Stimulated activated CD8-positive, alpha-beta memory T cell treated with anti-CD3 and anti-CD28 coated beads, Interleukin-4, amount 100 ng/mL, for 1 hour (primary cell): ENCODE measurements around the gene FSTL4.

Source experiments
- DNase-seq, 2 donors: peaks; one replicate each; pipeline ENCODE4 v3.0.0-alpha.2; 2020; ENCODE audit warnings: low read depth in 2 of 2, low spot score in 1 of 2

The FSTL4 gene

DNA sequence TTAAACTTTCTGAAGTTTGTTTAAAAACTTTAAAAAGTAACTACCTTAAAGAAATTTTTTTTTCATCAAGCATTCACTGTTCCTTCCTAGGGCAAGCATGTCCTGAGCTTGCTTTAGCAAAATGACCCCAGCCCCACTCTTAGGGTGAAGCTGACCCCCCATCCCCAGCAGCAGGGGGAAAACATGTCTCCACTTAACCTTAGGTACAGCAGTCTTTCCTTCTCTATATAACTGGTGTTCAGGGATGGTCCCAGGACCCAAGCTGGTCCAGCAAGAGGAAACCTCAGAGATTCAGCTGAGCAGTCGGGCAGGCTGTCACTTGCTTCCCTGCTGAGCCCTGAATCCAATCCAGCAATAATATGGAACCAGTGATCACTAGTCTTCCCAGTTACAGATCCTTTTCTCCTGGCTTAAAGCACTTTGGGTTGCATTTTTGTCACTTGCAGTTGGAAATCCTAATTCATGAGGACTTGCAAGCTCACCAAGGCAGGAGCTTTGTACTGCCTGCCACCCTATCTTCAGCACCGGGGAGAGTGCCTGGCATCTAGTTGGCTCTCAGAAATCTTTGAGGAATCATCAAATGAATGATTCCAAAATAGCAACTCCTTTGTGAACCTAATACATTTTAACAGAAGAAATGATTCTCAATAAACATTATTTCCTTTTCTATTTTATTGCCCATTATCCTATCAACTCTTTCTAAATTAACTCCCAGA, 91.2 kb downstream of the FSTL4 start:
- DNase-seq, result no peak

DNA sequence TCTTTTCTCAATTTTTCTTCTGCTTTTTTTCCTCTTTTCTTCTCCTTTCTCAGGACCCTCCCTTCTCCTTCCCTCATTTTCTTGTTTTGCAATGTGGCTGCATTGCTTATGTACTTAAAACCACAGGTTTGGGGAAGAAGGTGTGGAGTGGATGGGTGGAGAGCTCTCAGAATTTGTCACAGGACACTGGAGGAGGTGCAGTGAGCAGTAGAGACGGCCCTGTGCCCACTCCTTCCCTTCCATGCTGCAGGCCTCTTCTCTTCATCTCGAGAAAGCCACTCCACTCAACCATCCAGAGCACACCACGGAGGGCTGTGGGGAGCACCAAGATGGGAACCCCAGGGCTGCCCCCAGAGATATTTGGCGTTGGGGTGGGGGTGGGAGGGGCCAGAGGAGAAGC, 92.3 kb downstream of the FSTL4 start:
- no peak for DNase-seq

DNA sequence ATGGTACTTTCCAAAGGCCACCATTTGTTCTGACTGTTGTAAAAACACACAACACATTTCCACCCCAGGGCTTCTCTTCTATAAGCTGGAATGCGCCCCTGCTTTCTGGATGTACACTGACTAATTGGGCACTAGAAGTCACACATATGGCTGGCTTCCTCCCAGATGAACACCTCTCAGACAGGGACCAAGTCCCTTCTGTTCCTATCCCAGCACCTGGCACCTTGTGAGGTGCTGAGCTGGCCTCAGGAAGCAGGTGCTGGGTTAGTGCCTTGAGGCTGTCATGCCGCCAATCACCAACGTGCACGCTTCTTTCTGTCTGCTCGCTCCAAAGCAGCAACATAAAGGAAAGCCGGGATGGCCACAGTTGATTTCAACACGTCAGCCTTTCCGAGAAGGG, 93.2 kb downstream of the FSTL4 start:
- no peak for DNase-seq

DNA sequence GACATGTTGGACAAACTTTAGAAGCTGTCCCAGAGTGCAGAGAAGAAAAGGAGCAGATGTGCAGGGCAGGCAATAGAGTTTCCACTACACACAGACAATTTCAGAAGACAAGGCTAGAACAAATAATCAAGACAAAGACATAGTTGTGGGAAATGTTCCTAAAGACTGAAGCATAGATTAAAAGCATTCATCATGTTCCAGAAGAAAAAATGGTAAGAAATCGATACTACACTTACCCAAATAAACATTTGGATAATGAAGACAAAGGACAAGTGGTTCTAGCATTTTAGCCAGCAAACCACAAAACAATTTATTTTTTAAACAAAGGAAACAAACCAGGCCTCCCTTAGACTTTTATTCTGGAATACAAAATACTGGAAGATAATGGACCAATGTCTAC, 97.9 kb downstream of the FSTL4 start:
- no peak for DNase-seq

DNA sequence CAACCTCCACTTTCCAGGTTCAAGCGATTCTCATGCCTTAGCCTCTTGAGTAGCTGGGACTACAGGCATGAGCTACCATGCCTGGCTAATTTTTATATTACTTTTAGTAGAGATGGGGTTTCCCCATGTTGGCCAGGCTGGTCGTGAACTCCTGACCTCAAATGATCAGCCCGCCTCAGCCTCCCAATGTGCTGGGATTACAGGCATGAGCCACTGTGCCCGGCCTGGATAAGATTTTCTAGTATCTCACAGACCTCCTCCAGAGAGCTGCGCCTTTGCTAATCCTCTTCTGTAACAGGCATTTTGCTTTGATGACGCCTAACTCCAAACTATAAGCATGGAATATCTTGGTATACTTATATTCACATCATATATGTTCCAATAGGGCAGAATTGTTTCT, 99.4 kb downstream of the FSTL4 start:
- DNase-seq, result no peak

DNA sequence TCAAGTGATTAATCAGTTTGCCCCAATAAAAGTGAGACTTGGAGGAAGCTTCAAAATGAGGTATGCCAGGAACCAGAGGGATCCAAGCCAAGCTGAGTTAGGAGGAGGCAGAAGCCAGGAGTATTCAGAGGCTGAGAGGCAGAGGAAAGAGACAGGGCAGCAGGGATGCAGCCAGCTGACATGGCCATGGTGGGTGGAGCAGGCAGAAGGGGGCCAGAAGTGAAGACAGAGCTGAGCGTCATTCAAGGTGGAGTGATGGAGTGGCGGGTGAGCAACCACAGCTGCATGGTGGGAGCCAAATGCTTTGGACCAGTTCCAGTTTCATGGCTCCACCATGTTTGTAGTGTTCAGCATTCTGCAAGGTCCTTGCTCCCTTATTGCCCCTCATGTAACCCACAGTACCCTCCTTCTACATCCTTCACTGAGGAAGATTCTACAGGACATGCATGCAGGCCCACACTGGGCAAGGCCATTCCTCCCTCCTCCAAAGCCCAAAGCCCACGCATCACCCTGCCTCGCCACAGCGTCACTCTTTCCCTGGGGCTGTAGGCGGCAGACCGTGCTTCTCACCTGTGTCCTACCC, 100.6 kb downstream of the FSTL4 start:
- DNase-seq, result no peak

DNA sequence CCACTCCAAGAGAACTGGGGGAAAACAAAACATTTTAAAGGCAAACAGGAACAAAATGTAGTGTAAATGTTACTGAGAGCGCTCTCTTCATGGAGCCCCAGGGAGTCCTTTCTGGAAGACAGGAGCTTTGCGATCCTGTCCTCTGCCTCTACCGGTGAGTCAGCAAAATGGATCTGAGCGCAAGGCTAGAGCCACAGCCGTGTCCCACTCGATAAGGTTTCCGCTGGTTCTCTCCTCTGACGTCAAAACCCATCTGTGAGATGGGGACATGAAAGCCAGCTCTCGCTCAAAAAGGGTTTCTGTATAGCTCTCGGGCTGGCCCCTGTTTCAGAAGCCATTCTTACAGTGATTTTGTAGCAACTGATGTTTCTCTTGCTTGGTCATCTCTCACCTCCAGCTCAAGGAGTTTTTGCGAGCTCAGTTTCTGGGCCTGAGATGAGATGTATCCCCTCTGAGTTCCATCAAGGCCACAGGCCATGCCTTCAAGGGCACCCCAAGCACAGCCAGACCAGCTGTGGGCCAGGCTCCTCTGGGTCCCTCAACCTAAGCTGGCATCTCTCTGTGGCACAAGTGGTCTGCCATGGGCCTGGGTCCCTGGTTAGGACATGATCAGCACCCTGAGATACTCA, 101.6 kb downstream of the FSTL4 start:
- DNase-seq, result no peak

DNA sequence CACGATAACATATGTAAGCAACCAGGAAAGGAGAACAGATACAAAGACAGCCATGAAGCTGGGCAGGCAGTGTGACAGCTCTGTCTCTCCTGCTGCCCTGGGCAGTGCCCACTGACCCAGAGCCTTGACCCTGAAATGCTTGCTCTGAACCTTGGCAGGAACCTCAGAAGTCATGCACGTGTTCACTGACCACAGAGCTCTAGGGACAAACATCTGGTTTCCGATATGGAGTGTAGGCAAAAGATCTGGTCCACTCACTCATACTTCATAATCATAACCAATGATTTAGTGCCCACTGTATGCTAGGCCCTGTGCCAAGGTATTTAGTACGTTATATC, 102.6 kb downstream of the FSTL4 start:
- DNase-seq, result no peak

DNA sequence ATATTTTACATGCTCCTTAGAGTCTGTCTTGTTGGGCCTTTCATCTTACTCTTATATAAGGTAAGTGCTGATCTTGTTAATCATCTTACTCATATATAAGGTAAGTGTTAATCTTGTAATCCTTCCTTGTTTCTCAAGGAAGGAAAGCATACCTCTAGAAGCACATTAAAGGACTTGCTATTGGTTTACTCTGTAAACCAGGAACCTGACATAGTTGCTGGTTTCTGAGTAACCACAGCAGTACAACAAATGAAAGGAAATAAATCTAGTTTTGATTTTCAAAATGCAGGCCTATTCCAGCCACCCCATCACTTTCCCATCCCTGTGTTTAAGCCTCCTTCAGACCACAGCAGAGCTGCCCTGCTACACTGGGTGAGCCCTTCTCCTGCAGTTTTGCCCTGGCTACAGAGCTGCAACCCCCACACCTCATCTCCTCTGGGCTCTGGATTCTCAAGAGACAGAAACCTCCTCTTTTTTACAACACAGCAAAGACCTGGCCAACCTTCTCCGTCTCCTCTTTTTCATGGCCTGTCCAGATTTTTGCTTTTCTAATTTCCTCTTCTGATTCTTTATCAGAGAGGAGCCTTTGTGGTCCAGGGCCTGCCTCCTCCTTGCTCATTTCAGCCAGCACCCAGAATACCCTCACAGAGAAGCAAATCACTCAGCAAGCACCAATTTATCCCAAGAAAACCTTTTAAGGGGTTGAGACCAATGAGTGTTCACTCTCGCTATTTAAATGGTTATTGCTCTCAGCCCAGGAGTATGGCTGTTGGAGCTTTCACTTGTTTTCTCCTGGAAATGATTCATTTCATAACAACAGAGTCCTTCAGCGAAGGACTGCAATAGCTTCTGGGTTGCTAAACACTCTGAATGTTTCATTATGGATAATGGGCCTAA, 103.2 kb downstream of the FSTL4 start:
- DNase-seq, result no peak

DNA sequence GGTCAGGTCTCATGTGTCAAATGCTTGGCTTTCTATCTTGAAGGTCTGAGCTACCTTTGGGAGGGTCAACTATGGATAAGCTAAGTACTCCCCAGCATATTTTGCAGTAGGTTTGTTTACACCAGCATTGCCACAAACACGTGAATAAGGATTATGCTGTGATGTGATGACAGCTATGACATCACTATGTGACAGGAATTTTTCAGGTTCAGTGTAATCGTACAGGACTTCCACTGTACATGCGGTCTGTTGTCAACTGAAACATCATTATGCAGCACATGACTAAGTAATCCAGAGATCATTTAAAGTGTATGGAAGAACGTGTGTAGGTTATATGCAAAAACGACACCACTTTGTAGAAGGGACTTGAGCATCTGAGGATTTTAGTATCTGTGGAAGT, 104.0 kb downstream of the FSTL4 start:
- DNase-seq, result no peak

DNA sequence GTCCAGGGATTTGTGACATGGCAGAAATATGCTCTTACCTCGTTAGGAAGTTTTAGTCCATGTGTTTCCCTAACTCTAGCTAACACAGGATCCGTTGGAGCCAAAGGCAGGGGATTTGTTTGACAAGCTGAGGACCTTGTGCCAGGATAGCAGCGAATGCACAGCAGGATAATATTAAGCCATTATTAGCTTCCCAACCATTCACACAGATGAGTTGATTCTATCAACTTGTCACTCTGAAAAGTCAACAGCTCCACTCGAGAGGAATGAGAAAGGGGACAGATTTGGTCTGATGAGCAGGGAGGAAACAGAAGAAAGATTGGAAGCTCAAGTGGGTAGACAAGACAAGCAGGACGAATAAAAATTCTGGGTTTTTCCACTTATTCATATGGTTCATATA, 106.2 kb downstream of the FSTL4 start:
- no peak for DNase-seq

DNA sequence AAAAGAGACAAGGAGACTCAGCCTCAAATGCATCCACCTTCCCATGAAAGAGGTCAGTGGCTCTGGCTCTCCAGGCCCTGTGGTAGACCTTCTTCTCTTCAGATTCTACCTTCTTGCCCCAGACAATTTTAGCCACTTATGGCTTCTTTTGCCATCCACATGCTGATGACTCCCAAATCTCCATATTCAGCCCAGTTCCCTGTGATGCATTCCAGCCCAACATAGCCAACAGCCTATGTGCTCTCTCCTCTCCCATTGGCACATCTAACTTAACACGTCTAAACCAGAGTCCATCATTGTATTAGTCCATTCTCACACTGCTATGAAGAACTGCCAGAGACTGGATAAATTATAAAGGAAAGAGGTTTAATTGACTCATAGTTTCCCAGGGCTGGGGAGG, 108.8 kb downstream of the FSTL4 start:
- DNase-seq, result no peak

DNA sequence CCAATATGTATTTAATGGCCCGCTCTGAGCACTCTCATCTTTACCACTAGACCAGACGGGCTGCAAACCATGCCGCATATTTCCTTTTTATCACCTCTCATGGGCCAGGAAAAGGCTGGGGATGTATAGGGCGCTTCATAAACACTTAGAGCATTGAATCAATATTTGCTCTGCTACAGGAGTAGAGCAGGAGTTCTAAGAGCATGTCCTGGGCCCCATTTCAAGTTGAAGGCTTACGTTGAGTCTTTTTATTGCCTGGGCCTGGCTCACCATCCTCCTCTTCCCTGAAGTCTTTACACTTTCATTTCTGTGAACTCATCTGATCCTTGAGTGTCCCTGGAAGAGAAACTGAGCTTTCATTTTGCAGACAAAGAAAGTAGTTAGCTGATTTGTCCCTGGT, 112.4 kb downstream of the FSTL4 start:
- no peak for DNase-seq

DNA sequence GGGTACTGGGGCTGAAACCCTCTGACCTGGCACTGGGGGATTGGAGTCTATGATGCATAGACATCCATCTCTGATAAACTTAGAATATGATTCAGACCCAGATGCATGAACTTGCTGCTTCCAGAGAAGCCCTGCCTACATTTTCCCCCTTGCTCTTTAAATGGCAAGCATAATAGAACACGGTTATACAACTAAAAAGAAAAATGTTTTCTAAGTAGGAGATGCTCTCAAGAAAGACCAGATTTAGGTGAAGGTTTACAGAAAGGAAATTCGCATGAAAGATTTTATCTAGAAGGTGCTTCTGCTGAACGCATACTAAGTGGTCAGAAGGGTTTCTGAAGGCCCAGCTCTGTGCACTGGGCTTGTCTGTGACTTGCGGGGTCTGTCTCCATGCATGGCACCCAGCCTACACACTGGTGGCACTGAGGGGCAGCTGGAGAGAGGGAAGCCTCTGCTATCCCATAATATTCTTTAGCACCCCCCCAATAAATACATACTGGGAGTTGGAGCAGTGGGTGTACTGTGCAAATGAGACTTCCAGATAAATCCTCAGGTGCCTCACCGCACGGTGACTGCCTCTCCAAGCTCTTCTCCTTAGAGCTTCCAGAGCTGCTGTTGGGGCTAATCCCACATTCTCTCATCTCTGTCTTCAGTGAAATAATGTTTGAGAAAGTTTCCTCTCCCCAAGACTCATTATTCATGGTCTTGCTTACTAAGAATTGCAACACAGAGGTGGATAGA, 114.6 kb downstream of the FSTL4 start:
- no peak for DNase-seq

DNA sequence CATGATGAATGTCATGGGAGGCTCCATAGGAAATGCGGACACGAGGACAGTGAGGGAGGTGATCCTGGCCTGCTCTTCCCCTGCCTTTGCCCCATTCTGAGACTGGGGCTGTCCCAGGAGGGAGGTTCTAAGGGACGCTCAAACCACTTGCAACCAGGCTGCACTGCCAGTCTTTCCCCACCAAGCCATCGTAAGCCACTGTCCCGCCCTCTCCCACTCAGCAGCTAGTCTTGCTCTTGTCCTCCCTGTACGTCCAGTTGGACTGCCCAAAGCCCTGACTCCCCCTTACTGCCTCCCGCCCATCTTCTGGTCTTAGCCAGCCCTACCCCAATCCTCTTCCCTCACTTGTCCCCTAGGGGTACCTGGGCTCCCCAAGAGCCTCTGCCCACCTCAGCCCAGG, 115.7 kb downstream of the FSTL4 start:
- no peak for DNase-seq

DNA sequence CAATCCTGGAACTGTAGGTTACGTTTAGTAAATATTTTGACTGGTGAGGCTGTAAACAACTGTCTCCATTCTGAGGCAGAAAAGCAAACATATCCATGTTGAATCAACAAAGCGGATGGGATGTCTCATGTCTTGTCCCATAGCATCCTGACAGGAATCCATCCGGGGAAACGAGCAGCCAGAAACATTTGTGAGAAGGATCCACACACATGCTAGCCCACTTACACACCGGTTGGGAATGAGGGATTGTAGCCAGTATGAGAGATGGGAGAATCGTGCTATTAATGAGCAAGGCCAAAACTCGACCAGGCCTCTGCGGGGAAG, 117.5 kb downstream of the FSTL4 start:
- DNase-seq, result no peak

DNA sequence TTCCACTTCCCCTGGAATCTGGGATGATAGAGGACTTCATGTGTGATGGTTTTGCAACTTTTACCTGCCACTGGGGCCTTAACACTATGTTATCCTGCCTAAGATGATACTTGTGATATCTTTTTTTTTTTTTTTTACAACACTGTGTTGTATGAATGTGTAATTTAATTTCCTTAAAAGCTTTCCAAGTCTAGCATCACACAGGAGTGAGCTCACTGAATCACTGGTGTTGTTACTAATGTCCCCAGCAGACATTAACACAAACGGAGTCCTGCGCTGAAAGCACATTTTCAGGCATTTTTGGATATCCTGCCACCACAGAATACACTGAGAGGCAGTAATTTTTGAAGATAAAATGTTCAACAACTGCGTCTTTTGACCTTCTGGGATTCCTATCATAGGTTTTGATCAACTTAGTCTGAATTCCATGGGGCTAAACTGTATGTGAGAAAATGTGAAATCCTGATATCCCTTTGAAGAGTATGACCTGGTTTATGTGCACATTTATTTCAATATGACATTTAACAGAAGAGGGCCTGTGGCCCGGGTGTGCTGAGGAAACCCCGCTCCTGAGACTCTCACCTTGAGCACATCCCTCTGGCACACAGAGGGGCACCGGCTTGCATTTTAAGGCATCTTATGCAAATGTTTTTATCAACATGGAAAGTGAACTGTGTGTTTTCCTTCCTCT, 118.0 kb downstream of the FSTL4 start:
- no peak for DNase-seq

DNA sequence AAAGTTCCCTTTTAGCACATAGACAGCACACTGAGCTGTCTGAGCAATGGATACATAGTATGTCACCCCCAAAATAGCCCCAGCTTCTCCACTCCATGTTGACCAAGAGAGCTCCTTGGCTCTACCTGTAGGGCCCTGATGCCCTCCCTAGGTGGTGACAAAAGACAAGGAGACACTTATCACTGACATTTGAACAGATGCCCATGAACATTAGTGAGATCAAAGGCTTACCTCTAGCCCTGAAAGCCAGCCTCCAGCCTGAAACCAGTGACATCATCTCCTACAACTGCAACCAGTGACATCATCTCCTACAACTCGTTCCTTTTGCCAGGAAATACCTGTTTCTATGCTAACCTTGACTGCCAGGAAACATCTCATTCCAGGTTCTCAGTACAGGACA, 122.7 kb downstream of the FSTL4 start:
- DNase-seq, result no peak

DNA sequence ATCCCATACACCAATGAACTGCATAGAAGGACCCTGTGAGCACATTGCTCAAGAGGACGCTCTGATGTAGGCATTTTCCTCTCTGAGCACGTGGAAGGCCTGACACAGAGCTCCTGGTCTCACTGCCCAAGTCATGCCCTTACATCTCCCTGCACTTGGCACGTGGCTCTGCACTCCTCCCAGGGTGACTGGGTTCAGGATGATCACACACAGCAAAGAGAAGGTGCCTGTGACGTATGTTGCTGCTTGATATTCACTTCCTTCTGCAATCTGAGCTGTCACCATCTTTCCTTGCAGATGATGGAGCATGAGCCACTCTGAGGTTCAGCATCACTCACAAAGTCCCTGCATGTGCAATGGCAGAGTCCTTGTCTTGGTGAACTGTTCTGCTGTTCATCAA, 125.2 kb downstream of the FSTL4 start:
- no peak for DNase-seq

DNA sequence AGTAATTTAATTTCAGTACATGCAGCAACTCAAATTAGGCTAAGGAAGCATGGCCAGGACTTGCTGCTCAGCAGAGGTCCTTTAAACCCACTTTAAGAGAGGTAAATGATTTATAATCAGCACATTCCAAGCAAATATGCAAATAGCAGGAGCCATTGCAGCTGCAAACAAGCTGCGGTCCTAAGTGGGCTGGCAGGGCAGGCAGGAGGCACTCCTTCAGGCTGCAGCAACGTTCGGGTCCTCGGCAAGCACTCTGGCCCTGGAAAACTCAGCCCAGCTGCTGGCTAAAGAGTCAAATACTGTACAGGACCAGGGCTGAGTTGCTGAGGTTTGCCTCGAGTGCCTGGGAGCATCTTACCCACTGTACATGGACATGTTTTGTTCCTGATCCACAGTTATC, 126.9 kb downstream of the FSTL4 start:
- no peak for DNase-seq
